ENCODE data around the gene FBLN2. TPM values are rescaled to one million over a fixed set of nuclear protein-coding genes. Genes with fewer than 3 reads are reported as not detected.

Gene FBLN2
- total and polyA plus RNA-seq, 2 donors = 12.2 to 15.3 TPM

DNA sequence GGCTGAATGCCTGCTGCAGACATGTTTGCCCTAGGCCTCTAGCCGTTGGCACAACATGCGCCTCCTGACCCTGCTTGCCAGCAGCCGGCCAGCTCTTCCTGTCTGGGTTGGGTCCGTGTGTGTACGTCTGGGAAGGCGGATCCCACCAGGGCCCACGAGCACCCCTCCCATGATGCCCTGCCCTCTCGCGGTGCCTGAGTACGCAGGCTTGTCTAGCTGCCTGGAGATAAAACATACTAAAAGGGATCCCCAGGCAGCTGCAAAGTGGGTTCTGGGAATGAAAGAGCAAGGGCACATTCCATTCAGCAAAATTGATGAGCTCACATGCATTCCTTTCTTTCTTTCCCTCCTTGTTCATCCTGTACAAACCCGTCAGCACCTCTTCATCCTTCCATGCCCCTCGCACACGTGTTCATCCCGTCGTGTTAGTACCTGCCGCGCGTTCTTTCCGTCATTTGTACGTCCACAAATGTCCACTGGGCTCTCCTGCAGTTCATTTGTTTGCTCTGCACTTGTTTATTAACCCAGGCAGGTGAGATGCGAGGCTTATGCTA is 74.3 kb downstream of the FBLN2 start:
- Histone ChIP-seq H3K9me3 (ENCODE audit: control insufficient read depth in 2 of 2, insufficient read depth in 1 of 2, low read length in 1 of 2) (no peaks in the 10 kb centered on the region), H3K4me3 (ENCODE audit: low read length in 2 of 2) (no peak overlapping the region), H3K27ac (ENCODE audit: low read depth in 1 of 2, low read length in 1 of 2) (peak overlapping the region in 1 of 2 donors; percentile 36), H3K27me3 (ENCODE audit: control insufficient read depth in 2 of 2, insufficient read depth in 1 of 2, low read length in 1 of 2) (no peaks in the 10 kb centered on the region), H3K36me3 (ENCODE audit: control insufficient read depth in 2 of 2, insufficient read depth in 2 of 2, low read length in 1 of 2) (peaks cover 8 to 29% of the 10 kb centered on the region in 2 donors), H3K4me1 (ENCODE audit: control insufficient read depth in 2 of 2, insufficient read depth in 2 of 2, low read length in 2 of 2) (no peaks in the 10 kb centered on the region)
- 89% methylated on average over 21 of the region's 21 CpGs for WGBS
- DNase-seq (ENCODE audit: low read depth in 6 of 9, low spot score in 9 of 9) = no peak

DNA sequence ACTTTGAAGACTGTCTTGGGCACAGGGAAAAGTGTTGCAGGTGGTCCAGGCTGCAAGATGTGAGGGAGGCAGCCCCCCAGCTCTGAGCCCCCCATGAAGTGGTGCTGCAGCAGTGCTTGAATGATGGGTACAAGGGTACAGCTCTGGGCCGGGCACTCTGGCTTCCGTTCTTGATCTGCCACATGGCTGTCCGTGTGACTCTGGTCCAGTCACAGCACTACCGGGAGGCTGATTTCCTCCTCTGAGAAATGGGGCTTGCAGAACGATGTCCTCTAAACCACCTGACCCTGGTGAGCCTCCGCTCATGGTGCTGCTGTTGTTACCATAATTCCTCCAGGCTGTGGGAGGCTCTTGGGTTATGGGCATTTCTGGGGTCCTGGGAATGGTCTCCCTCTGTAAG is 75.1 kb downstream of the FBLN2 start:
- DNase-seq (ENCODE audit: low read depth in 6 of 9, low spot score in 9 of 9) = no peak
- Histone ChIP-seq H3K4me1 (ENCODE audit: control insufficient read depth in 2 of 2, insufficient read depth in 2 of 2, low read length in 2 of 2) (no peaks in the 10 kb centered on the region), H3K27me3 (ENCODE audit: control insufficient read depth in 2 of 2, insufficient read depth in 1 of 2, low read length in 1 of 2) (no peaks in the 10 kb centered on the region), H3K4me3 (ENCODE audit: low read length in 2 of 2) (no peak overlapping the region), H3K9me3 (ENCODE audit: control insufficient read depth in 2 of 2, insufficient read depth in 1 of 2, low read length in 1 of 2) (no peaks in the 10 kb centered on the region), H3K27ac (ENCODE audit: low read depth in 1 of 2, low read length in 1 of 2) (no peak overlapping the region), H3K36me3 (ENCODE audit: control insufficient read depth in 2 of 2, insufficient read depth in 2 of 2, low read length in 1 of 2) (peaks cover 6 to 32% of the 10 kb centered on the region in 2 donors)
- WGBS = 96% methylated on average over 6 of the region's 6 CpGs

DNA sequence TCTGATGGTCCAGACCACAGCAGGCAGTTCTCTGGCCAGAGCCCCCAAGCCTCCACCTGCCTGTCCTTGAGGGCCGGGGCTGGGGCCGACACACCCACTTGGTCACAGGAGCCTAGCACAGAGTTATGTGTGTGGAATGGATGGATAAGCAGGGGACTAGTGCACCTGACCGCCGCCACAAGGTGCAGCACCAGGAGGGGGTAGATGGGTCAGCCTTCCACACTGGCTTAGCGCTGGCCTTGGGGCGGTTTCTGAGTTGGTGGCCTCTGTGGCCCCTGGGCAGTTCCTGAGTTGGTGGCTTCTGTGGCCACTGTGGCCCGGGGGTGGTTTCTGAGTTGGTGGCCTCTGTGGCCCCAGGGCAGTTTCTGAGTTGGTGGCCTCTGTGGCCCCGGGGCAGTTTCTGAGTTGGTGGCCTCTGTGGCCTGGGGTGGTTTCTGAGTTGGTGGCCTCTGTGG is 75.8 kb downstream of the FBLN2 start:
- 98% methylated on average over 8 of the region's 8 CpGs for WGBS
- no peaks in the 10 kb centered on the region for H3K9me3 ChIP-seq (ENCODE audit: control insufficient read depth in 2 of 2, insufficient read depth in 1 of 2, low read length in 1 of 2)
- no peaks in the 10 kb centered on the region for H3K27me3 ChIP-seq (ENCODE audit: control insufficient read depth in 2 of 2, insufficient read depth in 1 of 2, low read length in 1 of 2)
- peaks cover 6 to 29% of the 10 kb centered on the region in 2 donors for H3K36me3 ChIP-seq (ENCODE audit: control insufficient read depth in 2 of 2, insufficient read depth in 2 of 2, low read length in 1 of 2)
- no peaks in the 10 kb centered on the region for H3K4me1 ChIP-seq (ENCODE audit: control insufficient read depth in 2 of 2, insufficient read depth in 2 of 2, low read length in 2 of 2)
- no peak for DNase-seq (ENCODE audit: low read depth in 6 of 9, low spot score in 9 of 9)
- H3K27ac ChIP-seq (ENCODE audit: low read depth in 1 of 2, low read length in 1 of 2) = no peak overlapping the region
- H3K4me3 ChIP-seq (ENCODE audit: low read length in 2 of 2) = no peak overlapping the region

DNA sequence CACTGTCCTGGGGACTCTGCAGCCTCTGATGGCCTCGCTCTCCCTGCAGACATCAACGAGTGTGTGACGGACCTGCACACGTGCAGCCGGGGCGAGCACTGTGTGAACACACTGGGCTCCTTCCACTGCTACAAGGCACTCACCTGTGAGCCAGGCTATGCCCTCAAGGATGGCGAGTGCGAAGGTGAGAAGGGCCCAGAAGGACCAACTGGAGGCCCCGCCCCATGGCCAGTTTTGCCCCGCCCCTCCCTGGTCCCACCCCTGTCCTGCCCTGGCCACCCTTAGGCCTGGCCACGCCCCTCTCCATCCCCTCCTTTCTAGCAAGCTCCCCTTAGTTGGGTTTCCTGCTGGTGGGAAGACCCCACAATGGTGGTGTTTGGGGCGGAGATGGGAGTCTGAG is 77.5 kb downstream of the FBLN2 start:
- peaks cover 1 to 19% of the 10 kb centered on the region in 2 donors for H3K36me3 ChIP-seq (ENCODE audit: control insufficient read depth in 2 of 2, insufficient read depth in 2 of 2, low read length in 1 of 2)
- H3K9me3 ChIP-seq (ENCODE audit: control insufficient read depth in 2 of 2, insufficient read depth in 1 of 2, low read length in 1 of 2) = no peaks in the 10 kb centered on the region
- H3K27me3 ChIP-seq (ENCODE audit: control insufficient read depth in 2 of 2, insufficient read depth in 1 of 2, low read length in 1 of 2) = no peaks in the 10 kb centered on the region
- H3K4me3 ChIP-seq (ENCODE audit: low read length in 2 of 2) = no peak overlapping the region
- WGBS = 98% methylated on average over 12 of the region's 12 CpGs
- no peak for DNase-seq (ENCODE audit: low read depth in 6 of 9, low spot score in 9 of 9)
- H3K27ac ChIP-seq (ENCODE audit: low read depth in 1 of 2, low read length in 1 of 2) = no peak overlapping the region
- H3K4me1 ChIP-seq (ENCODE audit: control insufficient read depth in 2 of 2, insufficient read depth in 2 of 2, low read length in 2 of 2) = no peaks in the 10 kb centered on the region

DNA sequence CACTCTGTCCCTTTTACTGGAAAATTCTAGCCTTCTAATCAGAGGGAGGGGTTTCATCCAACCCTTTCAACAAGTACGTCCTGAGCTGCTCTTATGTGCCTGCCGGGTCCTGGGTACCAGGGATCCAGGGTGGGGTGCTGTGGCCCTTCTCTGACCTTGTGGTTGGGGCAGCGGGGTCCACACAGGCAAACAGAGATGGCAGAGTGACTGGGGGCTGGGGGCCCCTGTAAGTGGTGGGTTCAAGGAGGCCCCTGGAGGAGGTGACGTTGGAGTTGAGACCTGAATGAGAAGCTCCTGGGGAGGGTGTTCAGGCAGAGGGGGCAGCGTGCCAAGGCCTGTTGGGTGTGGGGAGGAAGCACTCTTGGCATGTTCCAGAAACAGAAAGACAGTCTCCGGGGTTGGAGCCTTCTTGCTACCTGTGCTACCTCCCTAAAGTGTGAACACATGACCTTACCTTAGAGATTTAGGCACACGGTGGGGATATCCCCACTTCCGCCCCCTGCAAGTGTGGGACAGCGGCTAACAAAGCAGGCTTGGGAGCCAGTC is 78.1 kb downstream of the FBLN2 start:
- Histone ChIP-seq H3K9me3 (ENCODE audit: control insufficient read depth in 2 of 2, insufficient read depth in 1 of 2, low read length in 1 of 2) (no peaks in the 10 kb centered on the region), H3K27ac (ENCODE audit: low read depth in 1 of 2, low read length in 1 of 2) (no peak overlapping the region), H3K27me3 (ENCODE audit: control insufficient read depth in 2 of 2, insufficient read depth in 1 of 2, low read length in 1 of 2) (no peaks in the 10 kb centered on the region), H3K36me3 (ENCODE audit: control insufficient read depth in 2 of 2, insufficient read depth in 2 of 2, low read length in 1 of 2) (peaks cover 6 to 17% of the 10 kb centered on the region in 2 donors), H3K4me3 (ENCODE audit: low read length in 2 of 2) (no peak overlapping the region), H3K4me1 (ENCODE audit: control insufficient read depth in 2 of 2, insufficient read depth in 2 of 2, low read length in 2 of 2) (no peaks in the 10 kb centered on the region)
- no peak for DNase-seq (ENCODE audit: low read depth in 6 of 9, low spot score in 9 of 9)
- 85% methylated on average over 9 of the region's 9 CpGs for WGBS

DNA sequence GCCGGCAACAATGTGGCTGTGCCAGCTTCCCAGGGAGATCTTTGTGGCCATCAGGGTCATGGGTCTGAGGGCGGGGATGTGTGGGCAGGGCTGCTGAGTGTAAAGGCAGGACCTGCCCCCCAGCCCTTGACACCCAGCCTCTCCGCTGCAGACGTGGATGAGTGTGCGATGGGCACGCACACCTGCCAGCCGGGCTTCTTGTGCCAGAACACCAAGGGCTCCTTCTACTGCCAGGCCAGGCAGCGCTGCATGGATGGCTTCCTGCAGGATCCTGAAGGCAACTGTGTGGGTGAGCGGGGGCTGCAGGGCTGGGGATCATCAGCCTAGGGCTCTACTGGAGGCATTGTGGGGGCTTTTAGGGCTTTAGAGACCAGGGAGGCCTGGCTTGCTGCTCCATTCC is 78.8 kb downstream of the FBLN2 start:
- DNase-seq (ENCODE audit: low read depth in 6 of 9, low spot score in 9 of 9) = no peak
- 98% methylated on average over 9 of the region's 9 CpGs for WGBS
- no peaks in the 10 kb centered on the region for H3K4me1 ChIP-seq (ENCODE audit: control insufficient read depth in 2 of 2, insufficient read depth in 2 of 2, low read length in 2 of 2)
- H3K4me3 ChIP-seq (ENCODE audit: low read length in 2 of 2) = no peak overlapping the region
- no peaks in the 10 kb centered on the region for H3K9me3 ChIP-seq (ENCODE audit: control insufficient read depth in 2 of 2, insufficient read depth in 1 of 2, low read length in 1 of 2)
- no peak overlapping the region for H3K27ac ChIP-seq (ENCODE audit: low read depth in 1 of 2, low read length in 1 of 2)
- no peaks in the 10 kb centered on the region for H3K27me3 ChIP-seq (ENCODE audit: control insufficient read depth in 2 of 2, insufficient read depth in 1 of 2, low read length in 1 of 2)
- H3K36me3 ChIP-seq (ENCODE audit: control insufficient read depth in 2 of 2, insufficient read depth in 2 of 2, low read length in 1 of 2) = peaks cover 6 to 21% of the 10 kb centered on the region in 2 donors

DNA sequence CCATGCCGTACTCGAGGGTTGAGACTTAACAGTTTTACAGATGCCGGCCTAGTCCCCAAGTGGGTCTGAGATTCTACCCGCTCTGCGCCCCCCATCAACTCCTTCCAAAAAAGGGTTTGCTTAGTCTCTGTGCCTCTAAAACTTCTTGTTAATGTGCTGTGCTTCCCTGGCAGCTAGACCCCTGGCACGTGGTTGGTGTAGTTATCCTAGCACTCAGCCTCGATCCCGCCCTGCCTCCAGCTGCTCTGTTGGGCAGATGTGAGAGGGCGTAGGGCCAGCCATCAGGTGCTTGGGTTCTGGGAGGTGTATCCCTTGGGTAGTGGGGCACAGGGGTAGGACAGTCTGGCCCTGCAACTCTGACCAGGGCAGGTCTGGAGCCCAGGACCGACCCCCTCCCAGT is 79.5 kb downstream of the FBLN2 start:
- H3K9me3 ChIP-seq (ENCODE audit: control insufficient read depth in 2 of 2, insufficient read depth in 1 of 2, low read length in 1 of 2) = no peaks in the 10 kb centered on the region
- WGBS = 97% methylated on average over 10 of the region's 10 CpGs

DNA sequence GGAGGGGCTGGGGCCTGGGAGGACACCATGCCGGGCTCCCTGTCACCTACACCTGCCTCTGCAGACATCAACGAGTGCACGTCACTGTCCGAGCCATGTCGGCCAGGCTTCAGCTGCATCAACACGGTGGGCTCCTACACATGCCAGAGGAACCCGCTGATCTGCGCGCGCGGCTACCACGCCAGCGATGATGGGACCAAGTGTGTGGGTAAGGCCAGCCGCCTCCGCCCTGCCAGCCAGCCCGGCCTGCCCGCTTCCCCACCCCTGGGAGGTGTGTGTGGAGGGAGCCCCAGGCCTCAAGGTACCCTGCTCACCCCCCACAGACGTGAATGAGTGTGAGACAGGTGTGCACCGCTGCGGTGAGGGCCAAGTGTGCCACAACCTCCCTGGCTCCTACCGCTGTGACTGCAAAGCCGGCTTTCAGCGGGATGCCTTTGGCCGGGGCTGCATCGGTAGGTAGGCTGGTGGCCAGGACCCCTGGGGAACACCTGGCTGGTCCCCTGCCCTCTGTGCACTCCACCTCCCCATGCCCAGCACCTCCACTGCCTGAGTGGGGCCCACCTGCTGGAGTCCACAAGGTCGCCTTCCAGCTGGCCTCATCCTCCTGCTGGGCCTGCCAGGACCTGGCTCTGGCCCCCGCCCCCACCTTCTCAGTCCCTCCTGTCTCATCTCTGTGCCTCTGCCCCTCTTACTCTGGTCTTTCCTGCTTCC is 80.1 kb downstream of the FBLN2 start:
- H3K9me3 ChIP-seq (ENCODE audit: control insufficient read depth in 2 of 2, insufficient read depth in 1 of 2, low read length in 1 of 2) = no peaks in the 10 kb centered on the region
- no peaks in the 10 kb centered on the region for H3K27me3 ChIP-seq (ENCODE audit: control insufficient read depth in 2 of 2, insufficient read depth in 1 of 2, low read length in 1 of 2)
- H3K4me3 ChIP-seq (ENCODE audit: low read length in 2 of 2) = no peak overlapping the region
- 98% methylated on average over 27 of the region's 27 CpGs for WGBS
- no peak overlapping the region for H3K27ac ChIP-seq (ENCODE audit: low read depth in 1 of 2, low read length in 1 of 2)
- peaks cover 6 to 25% of the 10 kb centered on the region in 2 donors for H3K36me3 ChIP-seq (ENCODE audit: control insufficient read depth in 2 of 2, insufficient read depth in 2 of 2, low read length in 1 of 2)
- no peaks in the 10 kb centered on the region for H3K4me1 ChIP-seq (ENCODE audit: control insufficient read depth in 2 of 2, insufficient read depth in 2 of 2, low read length in 2 of 2)
- DNase-seq (ENCODE audit: low read depth in 6 of 9, low spot score in 9 of 9) = no peak

More for the DNA sequence above, 79.5 kb downstream of the FBLN2 start:
- no peak for DNase-seq (ENCODE audit: low read depth in 6 of 9, low spot score in 9 of 9)
- Histone ChIP-seq H3K4me1 (ENCODE audit: control insufficient read depth in 2 of 2, insufficient read depth in 2 of 2, low read length in 2 of 2) (no peaks in the 10 kb centered on the region), H3K4me3 (ENCODE audit: low read length in 2 of 2) (no peak overlapping the region), H3K27ac (ENCODE audit: low read depth in 1 of 2, low read length in 1 of 2) (no peak overlapping the region), H3K36me3 (ENCODE audit: control insufficient read depth in 2 of 2, insufficient read depth in 2 of 2, low read length in 1 of 2) (peaks cover 6 to 25% of the 10 kb centered on the region in 2 donors), H3K27me3 (ENCODE audit: control insufficient read depth in 2 of 2, insufficient read depth in 1 of 2, low read length in 1 of 2) (no peaks in the 10 kb centered on the region)

DNA sequence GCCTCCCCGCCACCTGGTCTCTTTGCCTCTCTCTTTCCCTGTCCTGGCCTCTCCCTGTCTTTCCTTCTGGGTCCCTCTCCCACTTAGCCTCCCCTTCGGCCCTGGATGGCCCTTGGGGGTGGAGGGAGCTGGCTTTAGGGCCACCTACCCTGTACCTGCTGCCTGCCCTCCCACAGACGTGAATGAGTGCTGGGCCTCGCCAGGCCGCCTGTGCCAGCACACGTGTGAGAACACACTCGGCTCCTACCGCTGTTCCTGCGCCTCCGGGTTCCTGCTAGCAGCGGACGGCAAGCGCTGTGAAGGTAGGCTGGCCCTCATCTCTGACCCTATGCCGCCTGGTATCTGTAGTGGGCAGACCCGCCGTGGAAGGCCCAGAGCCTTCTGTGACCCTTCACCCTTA is 80.7 kb downstream of the FBLN2 start:
- DNase-seq (ENCODE audit: low read depth in 6 of 9, low spot score in 9 of 9) = no peak
- H3K27me3 ChIP-seq (ENCODE audit: control insufficient read depth in 2 of 2, insufficient read depth in 1 of 2, low read length in 1 of 2) = no peaks in the 10 kb centered on the region
- no peak overlapping the region for H3K27ac ChIP-seq (ENCODE audit: low read depth in 1 of 2, low read length in 1 of 2)
- no peak overlapping the region for H3K4me3 ChIP-seq (ENCODE audit: low read length in 2 of 2)
- peaks cover 6 to 25% of the 10 kb centered on the region in 2 donors for H3K36me3 ChIP-seq (ENCODE audit: control insufficient read depth in 2 of 2, insufficient read depth in 2 of 2, low read length in 1 of 2)
- H3K4me1 ChIP-seq (ENCODE audit: control insufficient read depth in 2 of 2, insufficient read depth in 2 of 2, low read length in 2 of 2) = no peaks in the 10 kb centered on the region
- 98% methylated on average over 16 of the region's 16 CpGs for WGBS
- H3K9me3 ChIP-seq (ENCODE audit: control insufficient read depth in 2 of 2, insufficient read depth in 1 of 2, low read length in 1 of 2) = no peaks in the 10 kb centered on the region
